ENCODE data around the gene AFAP1L1.

The AFAP1L1 gene

DNA sequence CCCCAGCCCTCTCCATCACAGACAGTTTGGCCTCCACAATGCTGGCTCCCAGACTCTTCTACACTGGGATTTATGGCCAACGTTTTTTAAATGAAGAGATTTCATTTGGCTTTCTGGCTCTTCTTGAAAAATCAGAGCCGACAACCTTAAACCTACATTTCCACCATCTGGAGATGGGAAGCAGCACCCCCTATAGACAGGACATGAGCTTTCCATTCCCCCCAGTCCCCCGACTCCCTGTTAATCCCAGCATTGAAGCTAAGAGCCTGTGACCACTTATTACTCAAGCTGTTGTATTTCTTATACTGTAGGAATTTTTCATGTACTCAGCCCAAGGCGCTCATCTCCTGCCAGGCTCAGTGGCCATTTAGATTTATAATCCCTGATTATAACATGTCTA lies 34.0 kb upstream of the AFAP1L1 start:
- DNase-seq (ENCODE audit: low read depth, low spot score), result no peak
- Histone ChIP-seq H3K9ac (ENCODE audit: insufficient read length) (no peak overlapping the region), H3K9me3 (ENCODE audit: low read depth, low read length) (no peaks in the 10 kb centered on the region), H3K4me3 (no peak overlapping the region), H3K36me3 (ENCODE audit: insufficient read depth, low read length) (no peaks in the 10 kb centered on the region), H3K27ac (no peak overlapping the region)
- TF ChIP-seq EZH2 (IDR thresholded peaks at IDR 0.05) (no peak), POLR2AphosphoS5 (IDR thresholded peaks at IDR 0.05; ENCODE audit: borderline replicate concordance, low read depth, low read length) (no peak), FOXP2 (optimal IDR thresholded peaks at IDR 0.05; ENCODE audit: control extremely low read depth, extremely low read length, insufficient read depth) (no peak)

DNA sequence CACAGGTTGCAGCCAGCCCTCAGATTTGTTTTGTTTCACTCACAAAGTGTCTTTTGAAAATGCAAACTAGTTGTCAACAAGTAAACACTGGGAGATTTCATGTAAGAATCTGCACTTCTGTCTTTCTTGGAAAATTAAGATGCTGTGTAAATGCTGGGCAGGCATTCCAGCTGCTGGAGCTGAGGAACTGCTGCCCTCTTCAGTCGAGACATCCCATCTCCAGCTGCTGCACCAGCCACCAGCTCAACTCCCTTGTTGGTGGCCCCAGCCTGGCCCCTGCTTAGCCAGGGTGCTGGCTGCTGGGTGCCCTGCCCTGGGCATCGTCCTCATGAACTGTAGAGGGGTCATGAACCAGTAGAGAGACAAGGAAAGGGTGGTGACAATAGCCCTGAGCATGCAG lies 33.1 kb upstream of the AFAP1L1 start:
- DNase-seq (ENCODE audit: low read depth, low spot score), result no peak
- no peaks in the 10 kb centered on the region for H3K9me3 ChIP-seq (ENCODE audit: low read depth, low read length)
- no peaks in the 10 kb centered on the region for H3K36me3 ChIP-seq (ENCODE audit: insufficient read depth, low read length)
- TF ChIP-seq FOXP2 (optimal IDR thresholded peaks at IDR 0.05; ENCODE audit: control extremely low read depth, extremely low read length, insufficient read depth), result no peak
- no peak for TF ChIP-seq POLR2AphosphoS5 (IDR thresholded peaks at IDR 0.05; ENCODE audit: borderline replicate concordance, low read depth, low read length)
- no peak for TF ChIP-seq EZH2 (IDR thresholded peaks at IDR 0.05)
- no peak overlapping the region for H3K4me3 ChIP-seq
- no peak overlapping the region for H3K27ac ChIP-seq
- no peak overlapping the region for H3K9ac ChIP-seq (ENCODE audit: insufficient read length)

DNA sequence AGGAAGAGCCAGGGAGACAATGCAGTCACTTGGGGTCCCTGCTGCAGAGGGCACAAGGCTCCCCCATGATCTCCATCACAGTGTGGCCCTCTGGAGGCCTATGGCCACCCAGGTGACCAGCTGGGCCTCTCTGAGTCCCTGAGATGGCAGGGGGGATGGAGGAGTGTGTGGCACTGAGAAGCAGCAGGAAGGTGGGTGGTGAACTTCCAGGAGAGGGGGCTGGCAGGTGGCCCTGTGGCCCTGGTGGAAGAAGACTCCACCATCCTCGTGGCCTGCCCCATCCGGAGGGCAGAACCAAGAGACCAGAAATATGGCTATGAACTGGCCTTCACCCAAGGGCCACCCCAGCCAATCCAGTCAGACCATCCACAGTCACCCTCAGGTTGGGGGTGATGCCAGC lies 31.7 kb upstream of the AFAP1L1 start:
- TF ChIP-seq POLR2AphosphoS5 (IDR thresholded peaks at IDR 0.05; ENCODE audit: borderline replicate concordance, low read depth, low read length), result no peak
- TF ChIP-seq FOXP2 (optimal IDR thresholded peaks at IDR 0.05; ENCODE audit: control extremely low read depth, extremely low read length, insufficient read depth), result no peak
- TF ChIP-seq EZH2 (IDR thresholded peaks at IDR 0.05), result no peak
- DNase-seq (ENCODE audit: low read depth, low spot score), result no peak
- Histone ChIP-seq H3K27ac (no peak overlapping the region), H3K4me3 (no peak overlapping the region), H3K9me3 (ENCODE audit: low read depth, low read length) (no peaks in the 10 kb centered on the region), H3K9ac (ENCODE audit: insufficient read length) (no peak overlapping the region), H3K36me3 (ENCODE audit: insufficient read depth, low read length) (no peaks in the 10 kb centered on the region)

DNA sequence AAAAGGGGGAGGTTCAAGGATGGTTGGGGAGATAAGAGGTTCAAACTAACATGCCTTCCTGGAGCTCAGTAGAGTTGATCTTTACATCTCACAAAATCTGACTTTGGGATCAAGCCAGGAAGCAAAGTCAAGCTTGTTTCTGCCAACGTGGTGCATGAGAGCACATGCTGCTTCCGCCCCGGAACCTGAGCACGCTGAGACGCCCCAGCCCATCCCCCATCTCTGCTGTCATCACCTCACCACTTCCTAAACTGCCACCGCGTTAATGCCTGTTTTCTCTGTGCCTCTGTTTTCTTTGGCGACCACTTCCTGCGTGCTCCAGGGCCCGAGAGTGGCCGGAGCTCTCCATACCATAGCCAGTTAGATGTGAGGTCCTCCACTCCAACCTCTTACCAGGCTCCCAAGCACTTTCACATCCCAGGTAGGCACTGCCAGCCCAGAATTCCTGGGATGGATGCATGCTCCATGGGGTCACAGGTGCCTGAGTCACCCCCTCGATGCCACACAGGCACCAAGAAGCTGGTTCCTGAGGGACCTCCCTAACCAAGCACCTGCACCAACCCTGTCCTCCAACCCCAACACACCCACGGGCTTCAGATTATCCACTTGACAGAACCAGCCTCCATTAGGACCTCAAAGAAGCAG lies 31.2 kb upstream of the AFAP1L1 start:
- TF ChIP-seq FOXP2 (optimal IDR thresholded peaks at IDR 0.05; ENCODE audit: control extremely low read depth, extremely low read length, insufficient read depth), result no peak
- TF ChIP-seq POLR2AphosphoS5 (IDR thresholded peaks at IDR 0.05; ENCODE audit: borderline replicate concordance, low read depth, low read length), result no peak
- no peak for TF ChIP-seq EZH2 (IDR thresholded peaks at IDR 0.05)
- DNase-seq (ENCODE audit: low read depth, low spot score), result no peak
- Histone ChIP-seq H3K36me3 (ENCODE audit: insufficient read depth, low read length) (no peaks in the 10 kb centered on the region), H3K9me3 (ENCODE audit: low read depth, low read length) (no peaks in the 10 kb centered on the region), H3K27ac (no peak overlapping the region), H3K9ac (ENCODE audit: insufficient read length) (no peak overlapping the region), H3K4me3 (no peak overlapping the region)

DNA sequence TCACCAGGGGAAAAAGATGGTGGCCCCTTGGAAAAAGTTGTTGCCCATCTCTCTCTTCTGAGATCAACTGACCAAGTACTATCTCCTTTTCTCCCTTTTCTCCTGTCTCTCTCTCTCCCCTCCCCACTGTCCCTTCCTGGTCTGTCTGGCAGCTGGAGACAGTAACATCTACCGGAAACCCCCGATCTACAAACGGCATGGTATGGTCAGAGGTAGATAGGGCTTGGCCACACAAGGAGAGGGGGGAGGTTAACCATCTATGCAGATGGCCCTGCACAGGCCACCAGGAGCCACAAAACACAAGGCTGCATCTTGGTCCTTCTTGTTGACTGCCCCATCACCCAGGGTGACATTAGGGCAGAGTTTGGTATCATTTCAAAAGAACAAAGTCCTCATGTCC lies 29.3 kb upstream of the AFAP1L1 start:
- Histone ChIP-seq H3K4me3 (no peak overlapping the region), H3K36me3 (ENCODE audit: insufficient read depth, low read length) (no peaks in the 10 kb centered on the region), H3K27ac (no peak overlapping the region), H3K9ac (ENCODE audit: insufficient read length) (no peak overlapping the region), H3K9me3 (ENCODE audit: low read depth, low read length) (no peaks in the 10 kb centered on the region)
- no peak for TF ChIP-seq EZH2 (IDR thresholded peaks at IDR 0.05)
- no peak for TF ChIP-seq FOXP2 (optimal IDR thresholded peaks at IDR 0.05; ENCODE audit: control extremely low read depth, extremely low read length, insufficient read depth)
- no peak for TF ChIP-seq POLR2AphosphoS5 (IDR thresholded peaks at IDR 0.05; ENCODE audit: borderline replicate concordance, low read depth, low read length)
- no peak for DNase-seq (ENCODE audit: low read depth, low spot score)

DNA sequence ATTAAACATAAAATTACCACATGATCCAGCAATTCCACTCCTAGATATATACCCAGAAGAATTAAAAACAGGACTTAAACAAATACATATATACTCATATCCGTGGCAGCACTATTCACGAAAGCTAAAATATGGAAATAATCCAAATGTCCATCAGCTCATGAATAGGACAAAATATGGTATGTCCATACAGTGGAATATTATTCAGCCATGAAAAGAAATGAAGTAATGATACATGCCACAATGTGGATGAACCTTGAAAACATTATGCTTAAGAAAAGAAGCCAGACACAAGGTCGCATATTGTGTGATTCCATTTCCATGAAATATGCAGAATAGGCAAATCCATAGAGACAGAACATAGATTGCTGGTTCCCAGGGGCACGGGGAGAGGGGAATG lies 24.8 kb upstream of the AFAP1L1 start:
- Histone ChIP-seq H3K36me3 (ENCODE audit: insufficient read depth, low read length) (no peaks in the 10 kb centered on the region), H3K4me3 (no peak overlapping the region), H3K9me3 (ENCODE audit: low read depth, low read length) (no peaks in the 10 kb centered on the region), H3K27ac (no peak overlapping the region), H3K9ac (ENCODE audit: insufficient read length) (no peak overlapping the region)
- no peak for TF ChIP-seq FOXP2 (optimal IDR thresholded peaks at IDR 0.05; ENCODE audit: control extremely low read depth, extremely low read length, insufficient read depth)
- no peak for TF ChIP-seq EZH2 (IDR thresholded peaks at IDR 0.05)
- no peak for TF ChIP-seq POLR2AphosphoS5 (IDR thresholded peaks at IDR 0.05; ENCODE audit: borderline replicate concordance, low read depth, low read length)
- no peak for DNase-seq (ENCODE audit: low read depth, low spot score)

DNA sequence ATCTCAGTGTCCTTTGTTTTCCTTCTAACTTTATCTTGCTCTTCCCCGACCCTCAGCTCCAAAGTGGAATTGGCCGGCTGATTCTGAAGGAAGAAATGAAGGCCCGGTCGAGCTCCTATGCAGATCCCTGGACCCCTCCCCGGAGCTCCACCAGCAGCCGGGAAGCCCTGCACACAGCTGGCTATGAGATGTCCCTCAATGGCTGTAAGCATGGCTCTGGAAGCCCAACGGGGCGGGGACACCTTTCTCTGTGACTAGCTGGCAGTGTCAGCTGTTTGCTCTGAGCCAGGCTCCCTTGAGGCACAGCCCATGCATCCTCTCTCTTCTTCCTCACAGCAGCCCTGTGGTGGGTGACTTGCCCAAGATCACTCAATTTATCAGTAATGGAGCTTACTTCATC lies 23.9 kb upstream of the AFAP1L1 start:
- no peaks in the 10 kb centered on the region for H3K36me3 ChIP-seq (ENCODE audit: insufficient read depth, low read length)

DNA sequence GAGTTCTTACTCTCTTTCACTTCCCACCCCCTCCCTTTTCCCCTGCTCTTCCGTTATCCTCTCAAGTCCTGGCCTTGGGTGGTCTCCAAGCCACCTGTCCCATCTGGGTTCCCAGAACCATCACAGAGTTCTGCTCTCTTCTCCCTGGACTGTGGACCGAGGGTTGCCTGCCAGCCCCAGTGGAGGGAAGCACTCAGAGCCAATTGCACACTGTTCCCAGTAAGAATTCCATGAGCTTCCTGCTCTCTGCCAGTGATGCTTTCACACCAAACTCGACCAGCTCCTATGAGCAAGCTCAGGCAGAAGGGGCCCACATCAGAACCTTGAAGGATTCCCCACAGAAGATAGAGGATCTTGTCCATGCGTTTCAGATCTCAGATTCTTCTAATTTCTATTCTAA lies 20.1 kb upstream of the AFAP1L1 start:
- Histone ChIP-seq H3K4me3 (no peak overlapping the region), H3K9ac (ENCODE audit: insufficient read length) (no peak overlapping the region), H3K27ac (no peak overlapping the region), H3K36me3 (ENCODE audit: insufficient read depth, low read length) (no peaks in the 10 kb centered on the region), H3K9me3 (ENCODE audit: low read depth, low read length) (no peaks in the 10 kb centered on the region)
- TF ChIP-seq FOXP2 (optimal IDR thresholded peaks at IDR 0.05; ENCODE audit: control extremely low read depth, extremely low read length, insufficient read depth) (no peak), EZH2 (IDR thresholded peaks at IDR 0.05) (no peak)
- DNase-seq (ENCODE audit: low read depth, low spot score), result no peak

More for the DNA sequence above, 23.9 kb upstream of the AFAP1L1 start:
- H3K27ac ChIP-seq, result no peak overlapping the region
- no peak for TF ChIP-seq FOXP2 (optimal IDR thresholded peaks at IDR 0.05; ENCODE audit: control extremely low read depth, extremely low read length, insufficient read depth)
- TF ChIP-seq EZH2 (IDR thresholded peaks at IDR 0.05), result no peak
- TF ChIP-seq POLR2AphosphoS5 (IDR thresholded peaks at IDR 0.05; ENCODE audit: borderline replicate concordance, low read depth, low read length), result no peak
- H3K9me3 ChIP-seq (ENCODE audit: low read depth, low read length), result no peaks in the 10 kb centered on the region
- no peak overlapping the region for H3K4me3 ChIP-seq
- DNase-seq (ENCODE audit: low read depth, low spot score), result no peak
- H3K9ac ChIP-seq (ENCODE audit: insufficient read length), result no peak overlapping the region

DNA sequence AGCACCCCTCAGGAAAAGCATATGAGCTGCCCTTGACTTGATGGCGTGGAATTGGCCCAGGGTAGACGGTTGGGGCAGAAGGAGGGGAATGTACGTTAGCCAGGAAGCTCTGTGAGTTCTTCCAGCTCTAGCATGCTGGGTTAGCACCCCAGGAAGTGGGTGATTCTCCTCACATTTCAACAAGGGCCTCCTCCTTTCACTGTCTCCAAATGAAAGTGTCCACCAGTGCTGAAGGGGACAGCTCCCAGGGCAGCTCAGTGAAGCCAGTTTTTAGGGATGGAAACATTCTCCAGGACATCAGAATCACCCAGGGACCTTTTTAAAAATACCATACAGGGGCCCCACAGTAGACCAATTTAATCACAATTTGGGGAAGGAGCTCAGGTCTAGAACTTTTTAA lies 17.2 kb upstream of the AFAP1L1 start:
- H3K4me3 ChIP-seq, result no peak overlapping the region
- H3K36me3 ChIP-seq (ENCODE audit: insufficient read depth, low read length), result no peaks in the 10 kb centered on the region
- H3K9ac ChIP-seq (ENCODE audit: insufficient read length), result no peak overlapping the region
- TF ChIP-seq POLR2AphosphoS5 (IDR thresholded peaks at IDR 0.05; ENCODE audit: borderline replicate concordance, low read depth, low read length) (no peak), FOXP2 (optimal IDR thresholded peaks at IDR 0.05; ENCODE audit: control extremely low read depth, extremely low read length, insufficient read depth) (no peak), EZH2 (IDR thresholded peaks at IDR 0.05) (no peak)
- no peak for DNase-seq (ENCODE audit: low read depth, low spot score)
- H3K27ac ChIP-seq, result no peak overlapping the region
- no peaks in the 10 kb centered on the region for H3K9me3 ChIP-seq (ENCODE audit: low read depth, low read length)
